AG04450 (cell line): ENCODE results near the gene CBFB. TPM values are rescaled to one million over a fixed set of nuclear protein-coding genes. Genes with fewer than 3 reads are reported as not detected.

Experiments used
- CTCF ChIA-PET: fragments of 300-600, 350-600 bp; formaldehyde crosslinking; extraction: SDS; loops from one replicate; lab custom pipeline; 2022; ENCODE audit warnings: antibody characterized with exemption, inconsistent platforms; lab: Charles Lee
- POLR2A ChIA-PET: fragments of 350-600 bp; formaldehyde crosslinking; extraction: SDS; loops from one replicate; lab custom pipeline; 2021; ENCODE audit warnings: antibody characterized with exemption, inconsistent platforms; lab: Yijun Ruan, JAX
- DNase-seq: peaks from one replicate; pipeline ENCODE4 v3.0.0-alpha.2; 2011; ENCODE audit warnings: low read depth, low spot score
- H3K27ac ChIP-seq: one replicate; pipeline ENCODE4 v1.5.1; 2012; ENCODE audit warnings: low read depth, low read length, control low read depth
- H3K27me3 ChIP-seq: one replicate; pipeline ENCODE4 v1.6.0; 2012; ENCODE audit warnings: low read length; ENCODE audit not compliant: control insufficient read depth, insufficient read depth
- H3K4me3 ChIP-seq: 2 replicates; pipeline ENCODE4 v1.5.1; 2011; ENCODE audit warnings: mild to moderate bottlenecking, low read depth, low read length, control low read depth
- H3K9me3 ChIP-seq: 2 replicates; pipeline ENCODE4 v1.5.1; 2012; ENCODE audit warnings: low read length; ENCODE audit not compliant: control insufficient read depth, insufficient read depth
- CTCF ChIP-seq: IDR thresholded peaks from 2 replicates; pipeline ENCODE4 v1.5.1; 2011; ENCODE audit warnings: low read depth, low read length, control low read depth, inconsistent platforms
- polyA plus RNA-seq: library from polyadenylated mRNA; depleted of rRNA; stranded (reverse); fragments of >200 nt; gene quantifications from 2 replicates; pipeline ENCODE4 v1.2.3, GENCODE V29; 2011

Gene CBFB
- polyA plus RNA-seq, 1 experiment = 46.1 TPM

GRCh38 chr16:67108489-67108888 is 79.5 kb downstream of the CBFB start:
- ChIA-PET POLR2A (no interaction called here), CTCF (no interaction called here)
- Histone ChIP-seq H3K4me3 (no peak overlapping the region), H3K27ac (no peak overlapping the region), H3K27me3 (no peaks in the 10 kb centered on the region), H3K9me3 (no peaks in the 10 kb centered on the region; the same call in 1 of the 2 replicates)
- no peak for TF ChIP-seq CTCF
- DNase-seq = no peak

GRCh38 chr16:67108931-67109406 is 80.0 kb downstream of the CBFB start:
- DNase-seq = no peak
- POLR2A ChIA-PET = no interaction called here
- H3K4me3 ChIP-seq = peak overlapping the region; percentile 88; the same call in 1 of the 2 replicates
- H3K9me3 ChIP-seq = no peaks in the 10 kb centered on the region; the same call in 1 of the 2 replicates
- CTCF ChIA-PET = no interaction called here
- H3K27me3 ChIP-seq = no peaks in the 10 kb centered on the region
- TF ChIP-seq CTCF = no peak
- peak overlapping the region; percentile 68 for H3K27ac ChIP-seq

GRCh38 chr16:67109407-67110135 is 80.6 kb downstream of the CBFB start, which contains the start of gene PHAF1:
TSS of gene PHAF1 (plus strand) at chr16:67109941. CDS start at chr16:67110176, 235 bp downstream.
- Histone ChIP-seq H3K9me3 (no peaks in the 10 kb centered on the region; the same call in 1 of the 2 replicates), H3K27ac (peak within 1 kb of the TSS; percentile 68), H3K4me3 (peak within 1 kb of the TSS; percentile 88), H3K27me3 (no peaks in the 10 kb centered on the region)
- ChIA-PET POLR2A (no interaction called here), CTCF (interaction anchor here (3.2 kb wide), 1 partner anchor 46 kb away, joined by 12 read pairs; no protein-coding TSS in a partner anchor)
- DNase-seq = peak; percentile 64
- TF ChIP-seq CTCF = no peak

- H3K27me3 ChIP-seq = no peaks in the 10 kb centered on the region
- TF ChIP-seq CTCF = no peak
- ChIA-PET POLR2A (no interaction called here), CTCF (interaction anchor here (0.6 to 3.2 kb wide), 4 partner anchors 43 to 402 kb away, joined by 3 to 12 read pairs (median 6); no protein-coding TSS in a partner anchor)
- no peak for DNase-seq
- no peak overlapping the region for H3K4me3 ChIP-seq
- H3K9me3 ChIP-seq = no peaks in the 10 kb centered on the region; the same call in 1 of the 2 replicates
- H3K27ac ChIP-seq = no peak overlapping the region
Observed at GRCh38 chr16:67111951-67112444, 83.0 kb downstream of the CBFB start.
